ENCODE results near the gene TBC1D32.

DNA sequence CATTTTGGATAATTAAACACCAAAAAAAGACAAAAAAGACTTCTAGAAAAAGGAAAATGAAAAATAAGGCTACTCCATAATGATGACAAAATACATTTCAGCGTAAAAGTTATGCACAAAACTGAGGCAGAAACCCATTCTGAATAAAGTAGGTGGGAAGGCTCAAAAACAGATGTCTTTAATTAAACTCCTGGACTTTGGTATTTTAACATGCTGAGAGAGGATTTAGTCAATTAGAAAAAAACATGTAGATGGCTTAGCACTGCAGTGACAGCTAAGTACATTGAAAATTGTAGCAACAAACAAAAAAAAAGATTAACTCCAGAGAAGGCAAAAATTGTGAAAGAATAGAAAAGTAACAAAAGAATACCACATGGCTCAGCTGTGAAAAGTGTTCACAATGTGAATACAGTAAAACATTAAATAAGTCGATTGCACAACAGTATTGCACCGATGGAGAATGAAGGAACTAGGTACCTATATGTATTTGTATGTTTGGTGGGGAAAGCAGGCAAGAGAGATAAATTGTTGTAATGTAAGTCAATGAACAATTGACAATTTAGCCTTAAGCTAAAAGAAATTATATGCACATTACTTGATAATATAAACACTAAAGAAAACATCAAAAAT lies 59.5 kb downstream of the TBC1D32 start:
- TF ChIP-seq, protein P1, sequence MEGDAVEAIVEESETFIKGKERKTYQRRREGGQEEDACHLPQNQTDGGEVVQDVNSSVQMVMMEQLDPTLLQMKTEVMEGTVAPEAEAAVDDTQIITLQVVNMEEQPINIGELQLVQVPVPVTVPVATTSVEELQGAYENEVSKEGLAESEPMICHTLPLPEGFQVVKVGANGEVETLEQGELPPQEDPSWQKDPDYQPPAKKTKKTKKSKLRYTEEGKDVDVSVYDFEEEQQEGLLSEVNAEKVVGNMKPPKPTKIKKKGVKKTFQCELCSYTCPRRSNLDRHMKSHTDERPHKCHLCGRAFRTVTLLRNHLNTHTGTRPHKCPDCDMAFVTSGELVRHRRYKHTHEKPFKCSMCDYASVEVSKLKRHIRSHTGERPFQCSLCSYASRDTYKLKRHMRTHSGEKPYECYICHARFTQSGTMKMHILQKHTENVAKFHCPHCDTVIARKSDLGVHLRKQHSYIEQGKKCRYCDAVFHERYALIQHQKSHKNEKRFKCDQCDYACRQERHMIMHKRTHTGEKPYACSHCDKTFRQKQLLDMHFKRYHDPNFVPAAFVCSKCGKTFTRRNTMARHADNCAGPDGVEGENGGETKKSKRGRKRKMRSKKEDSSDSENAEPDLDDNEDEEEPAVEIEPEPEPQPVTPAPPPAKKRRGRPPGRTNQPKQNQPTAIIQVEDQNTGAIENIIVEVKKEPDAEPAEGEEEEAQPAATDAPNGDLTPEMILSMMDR (IDR thresholded peaks at IDR 0.05): no peak
- no peak for TF ChIP-seq POLR2A (IDR thresholded peaks at IDR 0.05)
